Naive B cell (primary cell): Measurements from ENCODE around the gene AGPS. TPM values are rescaled to one million over a fixed set of nuclear protein-coding genes. Genes with fewer than 3 reads are reported as not detected.

Source experiments
- ATAC-seq, 2 donors: fragments of 150-1000 bp; cut with Tn5 transposase; 2 replicates each; pipeline ENCODE4 v1.10.0; 2021; ENCODE audit warnings: low read depth in 2 of 2, mild to moderate bottlenecking in 2 of 2, moderate library complexity in 2 of 2
- DNase-seq: peaks from one replicate; pipeline ENCODE4 v3.0.0; 2022
- H3K27ac Mint-ChIP-seq, 6 donors: one replicate each; pipeline ENCODE4 v1.8.0; 2020 to 2022; ENCODE audit warnings: mild to moderate bottlenecking in 6 of 6, mixed read lengths in 6 of 6, moderate library complexity in 5 of 6, inconsistent platforms in 2 of 6
- H3K27me3 Mint-ChIP-seq, 3 donors: one replicate each; pipeline ENCODE4 v1.8.0; 2021 to 2022; ENCODE audit warnings: mixed read lengths in 3 of 3, mild to moderate bottlenecking in 1 of 3
- H3K36me3 Mint-ChIP-seq, 2 donors: one replicate each; pipeline ENCODE4 v1.8.0; 2020 to 2022; ENCODE audit warnings: mixed read lengths in 2 of 2, inconsistent platforms in 1 of 2, mild to moderate bottlenecking in 1 of 2
- H3K4me1 Mint-ChIP-seq, 3 donors: one replicate each; pipeline ENCODE4 v1.8.0; 2020 to 2022; ENCODE audit warnings: mixed read lengths in 3 of 3, inconsistent platforms in 1 of 3, mild to moderate bottlenecking in 1 of 3, moderate library complexity in 1 of 3
- H3K4me3 Mint-ChIP-seq, 8 donors: one replicate each; pipeline ENCODE4 v1.8.0; 2020 to 2022; ENCODE audit warnings: mild to moderate bottlenecking in 8 of 8, mixed read lengths in 8 of 8, moderate library complexity in 8 of 8, inconsistent platforms in 2 of 8
- H3K9me3 Mint-ChIP-seq, 7 donors: one replicate each; pipeline ENCODE4 v1.8.0; 2020 to 2022; ENCODE audit warnings: mixed read lengths in 7 of 7, mild to moderate bottlenecking in 5 of 7, inconsistent platforms in 2 of 7, moderate library complexity in 1 of 7
- polyA plus RNA-seq, 6 donors: library from polyadenylated mRNA; unstranded; fragments of 300-500 nt; fragmentation: Illumina TruSeq; gene quantifications; one replicate each; pipeline ENCODE4 v1.2.3, GENCODE V29; 2021; ENCODE audit warnings: low read depth in 6 of 6

The AGPS gene
- polyA plus RNA-seq, 6 donors from 2014 or later = 8.1 to 12.6 (median 10.6) TPM

DNA sequence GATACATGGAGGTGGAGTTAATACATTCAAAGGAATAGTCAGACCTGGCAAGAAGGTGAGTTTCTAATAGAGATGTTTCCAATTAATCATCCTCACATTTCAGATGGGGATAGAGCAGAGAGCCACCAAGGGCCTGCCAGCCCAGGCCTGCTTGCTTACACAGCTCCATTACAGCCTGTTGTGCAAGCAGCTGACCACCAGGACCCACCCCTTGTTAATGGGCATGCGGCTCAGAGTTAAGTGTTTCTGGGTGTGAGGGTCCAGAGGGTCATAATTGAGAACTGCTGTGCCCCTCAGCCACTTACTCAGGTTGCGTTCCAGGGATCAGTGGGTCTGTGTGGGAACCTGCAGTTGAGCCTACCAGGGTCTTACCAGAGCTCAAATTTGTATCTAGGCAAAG is 199.8 kb downstream of the AGPS start:
- no peak overlapping the region for H3K4me3 Mint-ChIP-seq
- ATAC-seq = no peak

DNA sequence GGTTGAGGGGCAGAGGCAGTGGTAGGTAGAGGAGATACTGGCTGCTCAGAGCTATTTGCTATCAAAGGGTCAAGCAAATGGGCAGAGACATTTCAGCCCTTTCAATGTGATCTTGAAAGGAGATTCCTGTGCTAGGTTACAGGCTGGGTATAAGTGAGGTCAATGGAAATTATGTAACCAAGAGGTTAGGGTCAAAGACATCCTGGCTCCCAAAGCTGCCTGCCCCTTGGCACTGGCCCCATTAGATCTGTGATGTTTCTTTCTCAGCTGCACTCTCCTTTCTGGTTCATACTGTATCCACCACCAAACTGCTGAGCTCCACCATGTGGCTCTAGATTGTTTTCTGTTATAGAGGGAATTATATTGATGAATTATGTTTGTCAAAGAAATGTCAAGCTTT is 200.4 kb downstream of the AGPS start:
- Mint-ChIP-seq H3K4me1 (no peaks in the 10 kb centered on the region), H3K36me3 (no peaks in the 10 kb centered on the region), H3K4me3 (no peak overlapping the region), H3K9me3 (no peaks in the 10 kb centered on the region), H3K27ac (no peak overlapping the region), H3K27me3 (peaks cover 0 to 15% (median 5%) of the 10 kb centered on the region in 3 donors)
- ATAC-seq = no peak
- no peak for DNase-seq

More for the DNA sequence above, 199.8 kb downstream of the AGPS start:
- Mint-ChIP-seq H3K27me3 (peaks cover 0 to 15% (median 5%) of the 10 kb centered on the region in 3 donors), H3K36me3 (no peaks in the 10 kb centered on the region), H3K27ac (no peak overlapping the region), H3K9me3 (no peaks in the 10 kb centered on the region), H3K4me1 (no peaks in the 10 kb centered on the region)
- no peak for DNase-seq

DNA sequence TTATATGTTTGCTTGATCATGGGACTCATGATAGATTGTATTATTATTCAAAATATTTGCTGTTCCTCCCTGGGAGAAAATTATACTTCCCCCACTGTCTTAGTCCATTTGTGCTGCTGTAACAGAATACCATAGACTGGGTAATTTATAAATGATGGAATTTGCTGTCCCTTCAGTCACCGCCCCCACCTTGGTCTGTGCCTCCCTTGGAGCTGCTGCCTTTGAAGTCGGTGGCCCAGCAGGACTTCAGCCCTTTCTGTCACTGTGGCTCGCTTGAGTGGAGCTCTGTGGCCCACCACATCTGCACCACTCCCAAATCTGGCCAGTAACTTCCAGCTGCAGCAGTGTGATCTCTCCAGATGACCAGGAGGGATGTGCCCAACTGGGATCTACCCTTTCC is 200.8 kb downstream of the AGPS start:
- no peak overlapping the region for H3K4me3 Mint-ChIP-seq
- peaks cover 0 to 15% (median 5%) of the 10 kb centered on the region in 3 donors for H3K27me3 Mint-ChIP-seq
- ATAC-seq (no peak), DNase-seq (no peak)
- H3K9me3 Mint-ChIP-seq = no peaks in the 10 kb centered on the region
- H3K4me1 Mint-ChIP-seq = no peaks in the 10 kb centered on the region
- no peak overlapping the region for H3K27ac Mint-ChIP-seq
- H3K36me3 Mint-ChIP-seq = no peaks in the 10 kb centered on the region

Other genes starting within 250 kb of the AGPS start
- gene HNRNPA3, start 180.0 kb upstream of the AGPS start, polyA plus RNA-seq = 10 to 100 TPM; 48.0 to 96.3 (median 70.3) TPM
- gene NFE2L2, start 128.0 kb upstream of the AGPS start, polyA plus RNA-seq = 10 to 100 TPM; 45.9 to 60.4 (median 54.7) TPM